Measurements from ENCODE around the gene SHMT1.
"Not testable (repeated sequence)": the region's sequence is repeated elsewhere in the genome, so short reads cannot be mapped to it uniquely, and the experiment has no call there.

SHMT1 gene

GRCh38 chr17:18410736-18411135 is 47.4 kb upstream of the SHMT1 start:
- H3K4me2 ChIP-seq (ENCODE audit: low read length, poor library complexity, severe bottlenecking): peak overlapping the region; percentile 60
- H3K79me1 ChIP-seq (replicated peaks; ENCODE audit: low read length, poor library complexity, severe bottlenecking); H3K4me1 ChIP-seq (ENCODE audit: control insufficient read depth, insufficient read depth, low read depth, low read length); H3K27me3 ChIP-seq (ENCODE audit: control insufficient read depth in 1 of 2, insufficient read depth in 1 of 2, low read length in 2 of 2); H3K9me3 ChIP-seq (ENCODE audit: control insufficient read depth, low read length); H4K91ac ChIP-seq (ENCODE audit: low read length); H2BK5ac ChIP-seq (ENCODE audit: low read depth, low read length, poor library complexity, severe bottlenecking); H2AK5ac ChIP-seq (ENCODE audit: low read length, severe bottlenecking); H3K27ac ChIP-seq (ENCODE audit: low read length, poor library complexity, severe bottlenecking); H3K23ac ChIP-seq (ENCODE audit: low read length in 2 of 2); H2AFZ ChIP-seq (ENCODE audit: low read depth, low read length); H3K36me3 ChIP-seq (ENCODE audit: control insufficient read depth in 1 of 2, insufficient read depth in 2 of 2, low read depth in 1 of 2, low read length in 2 of 2); H3K9ac ChIP-seq (ENCODE audit: low read length): not testable (repeated sequence)
- H3K18ac ChIP-seq (ENCODE audit: low read depth in 1 of 2, low read length in 2 of 2): peak overlapping the region in 1 of 2 experiments; percentile 78
- H2BK12ac ChIP-seq (ENCODE audit: low read length in 2 of 2): peak overlapping the region in 1 of 2 experiments; percentile 42
- H3K4me3 ChIP-seq (ENCODE audit: insufficient read depth in 1 of 2, low read depth in 1 of 2, low read length in 2 of 2): peak overlapping the region; percentile 33 to 60
- WGBS: under 1% methylated on average over 11 of the region's 11 CpGs
- peak overlapping the region in 1 of 2 experiments; percentile 55 for H3K14ac ChIP-seq (ENCODE audit: low read length in 2 of 2)
- DNase-seq: peak; percentile 35
- H4K8ac ChIP-seq (ENCODE audit: low read length): peak overlapping the region; percentile 13
- peak overlapping the region; percentile 8 for H2BK120ac ChIP-seq (ENCODE audit: low read depth, low read length)
- H2BK15ac ChIP-seq (ENCODE audit: low read depth, poor library complexity, severe bottlenecking): peak overlapping the region; percentile 48
- H3K4ac ChIP-seq (ENCODE audit: low read depth in 1 of 2, low read length in 2 of 2): peak overlapping the region in 1 of 2 experiments; percentile 37

GRCh38 chr17:18409321-18409720 is 46.0 kb upstream of the SHMT1 start:
- H3K9ac ChIP-seq (ENCODE audit: low read length); H2AK5ac ChIP-seq (ENCODE audit: low read length, severe bottlenecking); H2BK5ac ChIP-seq (ENCODE audit: low read depth, low read length, poor library complexity, severe bottlenecking); H4K91ac ChIP-seq (ENCODE audit: low read length); H2BK15ac ChIP-seq (ENCODE audit: low read depth, poor library complexity, severe bottlenecking); H2BK12ac ChIP-seq (ENCODE audit: low read length in 2 of 2); H3K27ac ChIP-seq (ENCODE audit: low read length, poor library complexity, severe bottlenecking); H3K27me3 ChIP-seq (ENCODE audit: control insufficient read depth in 1 of 2, insufficient read depth in 1 of 2, low read length in 2 of 2); H3K18ac ChIP-seq (ENCODE audit: low read depth in 1 of 2, low read length in 2 of 2); H3K4me1 ChIP-seq (ENCODE audit: control insufficient read depth, insufficient read depth, low read depth, low read length); H3K9me3 ChIP-seq (ENCODE audit: control insufficient read depth, low read length); H2BK120ac ChIP-seq (ENCODE audit: low read depth, low read length); H3K36me3 ChIP-seq (ENCODE audit: control insufficient read depth in 1 of 2, insufficient read depth in 2 of 2, low read depth in 1 of 2, low read length in 2 of 2); H3K4ac ChIP-seq (ENCODE audit: low read depth in 1 of 2, low read length in 2 of 2); H2AFZ ChIP-seq (ENCODE audit: low read depth, low read length); H3K14ac ChIP-seq (ENCODE audit: low read length in 2 of 2); H4K8ac ChIP-seq (ENCODE audit: low read length); H3K4me2 ChIP-seq (ENCODE audit: low read length, poor library complexity, severe bottlenecking); H3K4me3 ChIP-seq (ENCODE audit: insufficient read depth in 1 of 2, low read depth in 1 of 2, low read length in 2 of 2); H3K23ac ChIP-seq (ENCODE audit: low read length in 2 of 2); H3K79me1 ChIP-seq (replicated peaks; ENCODE audit: low read length, poor library complexity, severe bottlenecking): not testable (repeated sequence)
- 72% methylated on average over 1 of the region's 6 CpGs for WGBS
- DNase-seq: peak; percentile 16

GRCh38 chr17:18408906-18409305 is 45.6 kb upstream of the SHMT1 start:
- H4K8ac ChIP-seq (ENCODE audit: low read length); H4K91ac ChIP-seq (ENCODE audit: low read length); H2BK12ac ChIP-seq (ENCODE audit: low read length in 2 of 2); H2BK5ac ChIP-seq (ENCODE audit: low read depth, low read length, poor library complexity, severe bottlenecking); H3K4ac ChIP-seq (ENCODE audit: low read depth in 1 of 2, low read length in 2 of 2); H2AFZ ChIP-seq (ENCODE audit: low read depth, low read length); H3K14ac ChIP-seq (ENCODE audit: low read length in 2 of 2); H3K79me1 ChIP-seq (replicated peaks; ENCODE audit: low read length, poor library complexity, severe bottlenecking); H3K23ac ChIP-seq (ENCODE audit: low read length in 2 of 2); H3K36me3 ChIP-seq (ENCODE audit: control insufficient read depth in 1 of 2, insufficient read depth in 2 of 2, low read depth in 1 of 2, low read length in 2 of 2); H3K9ac ChIP-seq (ENCODE audit: low read length); H2BK15ac ChIP-seq (ENCODE audit: low read depth, poor library complexity, severe bottlenecking); H2AK5ac ChIP-seq (ENCODE audit: low read length, severe bottlenecking); H3K4me2 ChIP-seq (ENCODE audit: low read length, poor library complexity, severe bottlenecking); H3K9me3 ChIP-seq (ENCODE audit: control insufficient read depth, low read length); H3K18ac ChIP-seq (ENCODE audit: low read depth in 1 of 2, low read length in 2 of 2); H2BK120ac ChIP-seq (ENCODE audit: low read depth, low read length); H3K4me3 ChIP-seq (ENCODE audit: insufficient read depth in 1 of 2, low read depth in 1 of 2, low read length in 2 of 2); H3K27me3 ChIP-seq (ENCODE audit: control insufficient read depth in 1 of 2, insufficient read depth in 1 of 2, low read length in 2 of 2); H3K4me1 ChIP-seq (ENCODE audit: control insufficient read depth, insufficient read depth, low read depth, low read length); H3K27ac ChIP-seq (ENCODE audit: low read length, poor library complexity, severe bottlenecking): not testable (repeated sequence)
- 53% methylated on average over 1 of the region's 3 CpGs for WGBS
- DNase-seq: peak; percentile 6

GRCh38 chr17:18403604-18404003 is 40.3 kb upstream of the SHMT1 start:
- H3K4me1 ChIP-seq (ENCODE audit: control insufficient read depth, insufficient read depth, low read depth, low read length); H4K8ac ChIP-seq (ENCODE audit: low read length); H4K91ac ChIP-seq (ENCODE audit: low read length); H3K79me1 ChIP-seq (replicated peaks; ENCODE audit: low read length, poor library complexity, severe bottlenecking); H3K18ac ChIP-seq (ENCODE audit: low read depth in 1 of 2, low read length in 2 of 2); H3K27me3 ChIP-seq (ENCODE audit: control insufficient read depth in 1 of 2, insufficient read depth in 1 of 2, low read length in 2 of 2); H3K4ac ChIP-seq (ENCODE audit: low read depth in 1 of 2, low read length in 2 of 2); H2BK12ac ChIP-seq (ENCODE audit: low read length in 2 of 2); DNase-seq; H3K9me3 ChIP-seq (ENCODE audit: control insufficient read depth, low read length); H3K36me3 ChIP-seq (ENCODE audit: control insufficient read depth in 1 of 2, insufficient read depth in 2 of 2, low read depth in 1 of 2, low read length in 2 of 2); H3K27ac ChIP-seq (ENCODE audit: low read length, poor library complexity, severe bottlenecking); H3K23ac ChIP-seq (ENCODE audit: low read length in 2 of 2); H2AFZ ChIP-seq (ENCODE audit: low read depth, low read length); H2BK120ac ChIP-seq (ENCODE audit: low read depth, low read length); H3K14ac ChIP-seq (ENCODE audit: low read length in 2 of 2); H3K4me3 ChIP-seq (ENCODE audit: insufficient read depth in 1 of 2, low read depth in 1 of 2, low read length in 2 of 2); H2AK5ac ChIP-seq (ENCODE audit: low read length, severe bottlenecking); H3K9ac ChIP-seq (ENCODE audit: low read length); H2BK5ac ChIP-seq (ENCODE audit: low read depth, low read length, poor library complexity, severe bottlenecking); H3K4me2 ChIP-seq (ENCODE audit: low read length, poor library complexity, severe bottlenecking); H2BK15ac ChIP-seq (ENCODE audit: low read depth, poor library complexity, severe bottlenecking): not testable (repeated sequence)
- WGBS: no CpG with 5 or more reads among the region's 5 CpGs

Measured in mesenchymal stem cell (in vitro differentiated cells and primary cell).